ENCODE results near the gene PPP2R1A.
A peak's percentile ranks its signal among the peaks of the same experiment; 100 is the strongest.
"Not testable (repeated sequence)": the region's sequence is repeated elsewhere in the genome, so short reads cannot be mapped to it uniquely, and the experiment has no call there.

Gene PPP2R1A

GRCh38 chr19:52237197-52237596 lies 47.3 kb downstream of the PPP2R1A start:
- no peak for TF ChIP-seq POLR2AphosphoS5 (IDR thresholded peaks at IDR 0.05; ENCODE audit: borderline replicate concordance, low read depth, low read length)
- TF ChIP-seq FOXP2 (optimal IDR thresholded peaks at IDR 0.05; ENCODE audit: control extremely low read depth, extremely low read length, insufficient read depth): no peak
- no peak for TF ChIP-seq EZH2 (IDR thresholded peaks at IDR 0.05)
- no peaks in the 10 kb centered on the region for H3K9me3 ChIP-seq (ENCODE audit: low read depth, low read length)
- H3K36me3 ChIP-seq (ENCODE audit: insufficient read depth, low read length): no peaks in the 10 kb centered on the region
- H3K4me3 ChIP-seq: no peak overlapping the region
- H3K27ac ChIP-seq: no peak overlapping the region
- H3K9ac ChIP-seq (ENCODE audit: insufficient read length): no peak overlapping the region
- no peak for DNase-seq (ENCODE audit: low read depth, low spot score)

GRCh38 chr19:52237771-52238400 lies 48.0 kb downstream of the PPP2R1A start:
- H3K9ac ChIP-seq (ENCODE audit: insufficient read length): no peak overlapping the region
- TF ChIP-seq POLR2AphosphoS5 (IDR thresholded peaks at IDR 0.05; ENCODE audit: borderline replicate concordance, low read depth, low read length): no peak
- no peak for TF ChIP-seq EZH2 (IDR thresholded peaks at IDR 0.05)
- no peak for TF ChIP-seq FOXP2 (optimal IDR thresholded peaks at IDR 0.05; ENCODE audit: control extremely low read depth, extremely low read length, insufficient read depth)
- no peak overlapping the region for H3K27ac ChIP-seq
- no peaks in the 10 kb centered on the region for H3K9me3 ChIP-seq (ENCODE audit: low read depth, low read length)
- no peaks in the 10 kb centered on the region for H3K36me3 ChIP-seq (ENCODE audit: insufficient read depth, low read length)
- H3K4me3 ChIP-seq: no peak overlapping the region
- peak; percentile 12 for DNase-seq (ENCODE audit: low read depth, low spot score)

GRCh38 chr19:52244021-52244420 lies 54.2 kb downstream of the PPP2R1A start:
- no peak for DNase-seq (ENCODE audit: low read depth, low spot score)
- no peak overlapping the region for H3K4me3 ChIP-seq
- H3K36me3 ChIP-seq (ENCODE audit: insufficient read depth, low read length): no peaks in the 10 kb centered on the region
- H3K9ac ChIP-seq (ENCODE audit: insufficient read length): no peak overlapping the region
- no peaks in the 10 kb centered on the region for H3K9me3 ChIP-seq (ENCODE audit: low read depth, low read length)
- TF ChIP-seq FOXP2 (optimal IDR thresholded peaks at IDR 0.05; ENCODE audit: control extremely low read depth, extremely low read length, insufficient read depth) (no peak), EZH2 (IDR thresholded peaks at IDR 0.05) (no peak), POLR2AphosphoS5 (IDR thresholded peaks at IDR 0.05; ENCODE audit: borderline replicate concordance, low read depth, low read length) (no peak)
- no peak overlapping the region for H3K27ac ChIP-seq

DNA sequence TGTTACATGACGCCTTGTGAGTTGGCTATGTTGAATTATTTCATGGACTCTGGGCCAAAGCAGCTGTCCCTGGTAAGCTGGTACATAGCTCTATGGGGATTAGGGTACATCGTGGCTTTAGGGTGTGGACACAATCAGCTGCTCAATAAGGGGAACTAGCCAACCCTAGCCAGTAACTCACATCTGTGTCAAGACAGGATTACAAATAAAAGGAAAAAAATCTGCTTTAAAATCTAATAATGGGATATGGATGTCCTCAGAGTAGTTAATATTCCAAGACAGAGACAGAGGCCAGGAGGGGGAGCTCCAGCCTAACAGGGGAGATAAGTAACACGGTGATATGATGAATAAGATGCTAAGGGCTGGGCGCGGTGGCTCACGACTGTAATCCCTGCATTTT lies 58.4 kb downstream of the PPP2R1A start:
- H3K9ac ChIP-seq (ENCODE audit: insufficient read length): no peak overlapping the region
- H3K9me3 ChIP-seq (ENCODE audit: low read depth, low read length): no peaks in the 10 kb centered on the region
- H3K27ac ChIP-seq: no peak overlapping the region
- DNase-seq (ENCODE audit: low read depth, low spot score): no peak
- TF ChIP-seq EZH2 (IDR thresholded peaks at IDR 0.05) (no peak), POLR2AphosphoS5 (IDR thresholded peaks at IDR 0.05; ENCODE audit: borderline replicate concordance, low read depth, low read length) (no peak), FOXP2 (optimal IDR thresholded peaks at IDR 0.05; ENCODE audit: control extremely low read depth, extremely low read length, insufficient read depth) (no peak)
- H3K36me3 ChIP-seq (ENCODE audit: insufficient read depth, low read length): no peaks in the 10 kb centered on the region
- no peak overlapping the region for H3K4me3 ChIP-seq

DNA sequence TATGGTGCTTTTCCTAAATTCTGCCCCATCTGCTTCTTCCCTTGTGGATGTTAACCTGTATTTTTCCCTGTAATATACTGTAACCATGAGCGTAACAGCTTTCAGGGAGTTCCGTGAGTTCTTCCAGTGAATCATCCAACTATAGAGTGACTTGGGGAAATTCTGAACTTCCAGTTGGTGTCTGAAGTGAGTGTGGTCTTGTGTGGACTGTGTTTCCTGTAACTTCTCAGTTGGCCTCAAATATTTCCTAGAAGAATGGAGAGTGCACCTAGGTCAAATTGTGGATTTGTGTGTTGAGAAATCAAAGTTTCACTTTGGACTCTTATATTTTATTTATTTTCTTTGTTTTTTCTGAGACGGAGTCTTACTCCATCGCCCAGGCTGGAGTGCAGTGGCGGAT lies 68.6 kb downstream of the PPP2R1A start:
- H3K36me3 ChIP-seq (ENCODE audit: insufficient read depth, low read length): no peaks in the 10 kb centered on the region
- H3K9ac ChIP-seq (ENCODE audit: insufficient read length): no peak overlapping the region
- TF ChIP-seq FOXP2 (optimal IDR thresholded peaks at IDR 0.05; ENCODE audit: control extremely low read depth, extremely low read length, insufficient read depth): no peak
- no peak for TF ChIP-seq EZH2 (IDR thresholded peaks at IDR 0.05)
- TF ChIP-seq POLR2AphosphoS5 (IDR thresholded peaks at IDR 0.05; ENCODE audit: borderline replicate concordance, low read depth, low read length): no peak
- H3K27ac ChIP-seq: no peak overlapping the region
- no peak overlapping the region for H3K4me3 ChIP-seq
- H3K9me3 ChIP-seq (ENCODE audit: low read depth, low read length): no peaks in the 10 kb centered on the region
- DNase-seq (ENCODE audit: low read depth, low spot score): no peak

DNA sequence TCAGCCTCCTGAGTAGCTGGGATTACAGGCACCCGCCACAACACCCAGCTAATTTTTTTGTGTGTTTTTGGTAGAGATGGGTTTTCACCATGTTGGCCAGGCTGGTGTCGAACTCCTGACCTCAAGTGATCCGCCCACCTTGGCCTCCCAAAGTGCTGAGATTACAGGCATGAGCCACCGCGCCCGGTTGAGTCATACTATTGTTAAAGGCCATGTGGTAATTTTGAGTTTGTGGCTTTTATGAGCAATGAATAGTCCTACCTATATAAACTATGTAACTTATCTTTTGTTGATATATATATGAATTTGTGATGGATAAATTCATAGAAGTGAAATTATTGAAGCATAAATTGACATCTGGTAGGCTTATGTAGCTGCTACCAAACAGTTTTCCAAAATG lies 75.7 kb downstream of the PPP2R1A start:
- H3K27ac ChIP-seq; DNase-seq (ENCODE audit: low read depth, low spot score); H3K9me3 ChIP-seq (ENCODE audit: low read depth, low read length); H3K4me3 ChIP-seq; H3K9ac ChIP-seq (ENCODE audit: insufficient read length); H3K36me3 ChIP-seq (ENCODE audit: insufficient read depth, low read length): not testable (repeated sequence)

- H3K36me3 ChIP-seq (ENCODE audit: insufficient read depth, low read length): peaks cover 36% of the 10 kb centered on the region
- peaks cover 5% of the 10 kb centered on the region for H3K9me3 ChIP-seq (ENCODE audit: low read depth, low read length)
- TF ChIP-seq POLR2AphosphoS5 (IDR thresholded peaks at IDR 0.05; ENCODE audit: borderline replicate concordance, low read depth, low read length) (peak; percentile 89), EZH2 (IDR thresholded peaks at IDR 0.05) (no peak)
- H3K9ac ChIP-seq (ENCODE audit: insufficient read length): peak within 1 kb of the TSS; percentile 100
- peak within 1 kb of the TSS; percentile 97 for H3K27ac ChIP-seq
- peak within 1 kb of the TSS; percentile 99 for H3K4me3 ChIP-seq
- peak; percentile 76 for DNase-seq (ENCODE audit: low read depth, low spot score)
These were observed 79.7 kb downstream of the PPP2R1A start, which contains the start of gene ZNF766 for GRCh38 chr19:52269338-52270261. Gene ZNF766 (plus strand): TSS chr19:52269587. CDS start chr19:52269614, 27 bp downstream.

GRCh38 chr19:52270266-52270885 lies 80.5 kb downstream of the PPP2R1A start:
- TF ChIP-seq FOXP2 (optimal IDR thresholded peaks at IDR 0.05; ENCODE audit: control extremely low read depth, extremely low read length, insufficient read depth) (no peak), EZH2 (IDR thresholded peaks at IDR 0.05) (no peak), POLR2AphosphoS5 (IDR thresholded peaks at IDR 0.05; ENCODE audit: borderline replicate concordance, low read depth, low read length) (no peak)
- Histone ChIP-seq H3K9me3 (ENCODE audit: low read depth, low read length) (peaks cover 5% of the 10 kb centered on the region), H3K36me3 (ENCODE audit: insufficient read depth, low read length) (peaks cover 41% of the 10 kb centered on the region), H3K9ac (ENCODE audit: insufficient read length) (peak overlapping the region; percentile 100), H3K27ac (peak overlapping the region; percentile 97), H3K4me3 (peak overlapping the region; percentile 99)
- no peak for DNase-seq (ENCODE audit: low read depth, low spot score)
